BE2C (cell line): ENCODE measurements around the gene GFPT2.

ENCODE experiments used
- DNase-seq: peaks from one replicate; pipeline ENCODE4 v3.0.0-alpha.2; 2020
- H3K27me3 ChIP-seq: fragments of 250-450 bp; sonication (Bioruptor Pico); 2 replicates; pipeline ENCODE4 v1.5.1; 2020; ENCODE audit warnings: mild to moderate bottlenecking
- H3K36me3 ChIP-seq: fragments of 250-450 bp; sonication (Bioruptor Pico); 2 replicates; pipeline ENCODE4 v1.5.1; 2020; ENCODE audit warnings: mild to moderate bottlenecking
- H3K4me1 ChIP-seq: fragments of 250-450 bp; sonication (Bioruptor Pico); 2 replicates; pipeline ENCODE4 v1.5.1; 2020
- H3K4me3 ChIP-seq: 2 replicates; pipeline ENCODE4 v1.5.1; 2011; ENCODE audit warnings: low read depth, low read length
- H3K9me3 ChIP-seq: fragments of 250-450 bp; sonication (Bioruptor Pico); 2 replicates; pipeline ENCODE4 v1.5.1; 2020
- TF ChIP-seq, protein P1 (sequence below): IDR thresholded peaks from 2 replicates; pipeline ENCODE4 v1.5.1; 2012; ENCODE audit warnings: mild to moderate bottlenecking, low read depth, low read length

The GFPT2 gene

DNA sequence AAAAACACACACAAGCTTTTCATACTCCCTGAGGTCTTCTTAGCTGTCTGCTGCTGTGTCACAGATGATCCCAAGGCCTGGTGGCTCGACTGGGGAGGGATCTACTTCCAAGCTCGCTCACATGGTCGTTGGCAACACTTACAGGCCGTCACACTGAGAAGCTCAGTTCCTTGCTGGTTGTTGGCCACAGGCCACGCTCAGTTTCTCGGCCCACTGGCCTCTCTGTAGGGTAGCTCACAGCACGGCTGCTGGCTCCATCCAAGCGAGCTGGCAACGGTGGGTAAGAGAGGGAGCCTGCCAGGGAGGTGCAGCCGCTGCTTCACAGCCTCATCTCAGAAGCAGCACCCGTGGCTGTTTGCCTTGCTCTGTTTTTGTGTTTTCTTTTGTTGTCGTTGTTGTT, 43.8 kb upstream of the GFPT2 start:
- Histone ChIP-seq H3K9me3 (no peaks in the 10 kb centered on the region), H3K4me3 (no peak overlapping the region), H3K27me3 (no peaks in the 10 kb centered on the region; the same call in 1 of the 2 replicates), H3K4me1 (no peaks in the 10 kb centered on the region), H3K36me3 (no peaks in the 10 kb centered on the region)
- DNase-seq = no peak
- TF ChIP-seq, protein P1, sequence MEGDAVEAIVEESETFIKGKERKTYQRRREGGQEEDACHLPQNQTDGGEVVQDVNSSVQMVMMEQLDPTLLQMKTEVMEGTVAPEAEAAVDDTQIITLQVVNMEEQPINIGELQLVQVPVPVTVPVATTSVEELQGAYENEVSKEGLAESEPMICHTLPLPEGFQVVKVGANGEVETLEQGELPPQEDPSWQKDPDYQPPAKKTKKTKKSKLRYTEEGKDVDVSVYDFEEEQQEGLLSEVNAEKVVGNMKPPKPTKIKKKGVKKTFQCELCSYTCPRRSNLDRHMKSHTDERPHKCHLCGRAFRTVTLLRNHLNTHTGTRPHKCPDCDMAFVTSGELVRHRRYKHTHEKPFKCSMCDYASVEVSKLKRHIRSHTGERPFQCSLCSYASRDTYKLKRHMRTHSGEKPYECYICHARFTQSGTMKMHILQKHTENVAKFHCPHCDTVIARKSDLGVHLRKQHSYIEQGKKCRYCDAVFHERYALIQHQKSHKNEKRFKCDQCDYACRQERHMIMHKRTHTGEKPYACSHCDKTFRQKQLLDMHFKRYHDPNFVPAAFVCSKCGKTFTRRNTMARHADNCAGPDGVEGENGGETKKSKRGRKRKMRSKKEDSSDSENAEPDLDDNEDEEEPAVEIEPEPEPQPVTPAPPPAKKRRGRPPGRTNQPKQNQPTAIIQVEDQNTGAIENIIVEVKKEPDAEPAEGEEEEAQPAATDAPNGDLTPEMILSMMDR = no peak

GRCh38 chr5:180395540-180396274, 42.6 kb upstream of the GFPT2 start:
- no peak overlapping the region for H3K4me3 ChIP-seq
- H3K36me3 ChIP-seq = no peaks in the 10 kb centered on the region
- no peaks in the 10 kb centered on the region; the same call in 1 of the 2 replicates for H3K27me3 ChIP-seq
- no peaks in the 10 kb centered on the region for H3K4me1 ChIP-seq
- H3K9me3 ChIP-seq = no peaks in the 10 kb centered on the region
- TF ChIP-seq, protein P1 = no peak
- DNase-seq = no peak

GRCh38 chr5:180394031-180394636, 41.0 kb upstream of the GFPT2 start:
- H3K4me3 ChIP-seq = no peak overlapping the region
- TF ChIP-seq, protein P1 = no peak
- H3K36me3 ChIP-seq = no peaks in the 10 kb centered on the region
- H3K4me1 ChIP-seq = no peaks in the 10 kb centered on the region
- no peaks in the 10 kb centered on the region; the same call in 1 of the 2 replicates for H3K27me3 ChIP-seq
- H3K9me3 ChIP-seq = no peaks in the 10 kb centered on the region
- no peak for DNase-seq

- no peaks in the 10 kb centered on the region for H3K4me1 ChIP-seq
- no peaks in the 10 kb centered on the region for H3K9me3 ChIP-seq
- H3K27me3 ChIP-seq = no peaks in the 10 kb centered on the region; the same call in 1 of the 2 replicates
- no peak for DNase-seq
- no peaks in the 10 kb centered on the region for H3K36me3 ChIP-seq
- TF ChIP-seq, protein P1 = no peak
- no peak overlapping the region for H3K4me3 ChIP-seq
Observed at GRCh38 chr5:180391276-180391675, 38.1 kb upstream of the GFPT2 start.

- DNase-seq = no peak
- no peak overlapping the region for H3K4me3 ChIP-seq
- no peaks in the 10 kb centered on the region for H3K36me3 ChIP-seq
- no peaks in the 10 kb centered on the region; the same call in 1 of the 2 replicates for H3K27me3 ChIP-seq
- no peaks in the 10 kb centered on the region for H3K9me3 ChIP-seq
- TF ChIP-seq, protein P1 = no peak
- no peaks in the 10 kb centered on the region for H3K4me1 ChIP-seq
Observed at GRCh38 chr5:180390441-180391190, 37.5 kb upstream of the GFPT2 start.
